PFSK-1 (cell line): ENCODE data around the gene TERT.

Source experiments
- FOXP2 ChIP-seq: optimal IDR thresholded peaks from 2 replicates; pipeline ENCODE3; 2011; ENCODE audit warnings: borderline replicate concordance, control low read depth, inconsistent platforms; ENCODE audit not compliant: insufficient read depth; ENCODE audit errors: extremely low read length, extremely low read depth
- POLR2AphosphoS5 ChIP-seq: IDR thresholded peaks from 2 replicates; pipeline ENCODE4 v1.6.1; 2012; ENCODE audit warnings: low read depth, mild to moderate bottlenecking, control low read depth, low read length, moderate library complexity
- SIN3A ChIP-seq: IDR thresholded peaks from 2 replicates; pipeline ENCODE4 v1.6.1; 2012; ENCODE audit warnings: mild to moderate bottlenecking, low read length, moderate library complexity, borderline replicate concordance; ENCODE audit not compliant: insufficient read depth
- TAF1 ChIP-seq: IDR thresholded peaks from 2 replicates; pipeline ENCODE4 v1.6.1; 2012; ENCODE audit warnings: low read length, control low read depth, borderline replicate concordance; ENCODE audit not compliant: insufficient read depth
- TF ChIP-seq, protein P1 (sequence below), 2 experiments: IDR thresholded peaks; 2 replicates each; pipeline versions ENCODE4 v1.6.1 to v1.8.0; 2011 to 2012; ENCODE audit warnings: low read depth in 2 of 2, low read length in 2 of 2, control low read depth in 1 of 2, inconsistent platforms in 1 of 2, mild to moderate bottlenecking in 1 of 2, moderate library complexity in 1 of 2; ENCODE audit not compliant: insufficient read depth in 1 of 2

The TERT gene

DNA sequence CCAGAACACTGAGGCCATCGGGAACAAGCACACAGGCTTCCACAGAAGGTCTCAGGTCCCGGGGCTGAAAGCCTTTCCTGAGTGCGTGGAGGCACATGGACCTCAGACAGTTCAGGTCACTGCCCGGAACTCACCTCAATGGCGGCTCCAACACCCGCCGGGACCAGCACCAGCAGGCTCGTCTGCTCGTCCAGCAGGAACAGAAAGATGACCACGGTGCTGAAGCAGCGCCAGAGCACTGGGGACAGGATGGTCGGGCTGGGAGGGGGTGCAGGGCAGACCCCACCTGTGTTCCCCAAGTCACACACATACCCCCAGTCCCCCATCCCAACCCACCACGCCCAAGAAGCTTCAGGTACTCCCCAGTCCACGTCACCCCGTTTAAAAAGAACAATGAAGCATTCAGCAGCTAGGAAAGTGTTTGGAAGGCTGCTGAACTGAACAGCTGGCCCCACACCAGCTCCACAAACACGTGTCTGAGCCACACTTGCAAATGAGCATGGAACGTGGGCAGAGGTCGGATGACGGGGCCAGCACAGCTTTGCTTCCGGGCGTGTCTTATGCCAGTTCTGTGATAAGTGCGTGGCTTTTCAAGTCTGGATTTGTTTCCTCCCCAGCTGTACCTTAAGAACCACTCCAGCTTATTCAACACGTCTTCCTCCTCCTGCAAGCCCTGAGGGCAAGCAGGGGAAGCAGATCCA lies 35.4 kb upstream of the TERT start:
- TF ChIP-seq POLR2AphosphoS5 (no peak), TAF1 (no peak), SIN3A (no peak), FOXP2 (no peak)
- TF ChIP-seq, protein P1, sequence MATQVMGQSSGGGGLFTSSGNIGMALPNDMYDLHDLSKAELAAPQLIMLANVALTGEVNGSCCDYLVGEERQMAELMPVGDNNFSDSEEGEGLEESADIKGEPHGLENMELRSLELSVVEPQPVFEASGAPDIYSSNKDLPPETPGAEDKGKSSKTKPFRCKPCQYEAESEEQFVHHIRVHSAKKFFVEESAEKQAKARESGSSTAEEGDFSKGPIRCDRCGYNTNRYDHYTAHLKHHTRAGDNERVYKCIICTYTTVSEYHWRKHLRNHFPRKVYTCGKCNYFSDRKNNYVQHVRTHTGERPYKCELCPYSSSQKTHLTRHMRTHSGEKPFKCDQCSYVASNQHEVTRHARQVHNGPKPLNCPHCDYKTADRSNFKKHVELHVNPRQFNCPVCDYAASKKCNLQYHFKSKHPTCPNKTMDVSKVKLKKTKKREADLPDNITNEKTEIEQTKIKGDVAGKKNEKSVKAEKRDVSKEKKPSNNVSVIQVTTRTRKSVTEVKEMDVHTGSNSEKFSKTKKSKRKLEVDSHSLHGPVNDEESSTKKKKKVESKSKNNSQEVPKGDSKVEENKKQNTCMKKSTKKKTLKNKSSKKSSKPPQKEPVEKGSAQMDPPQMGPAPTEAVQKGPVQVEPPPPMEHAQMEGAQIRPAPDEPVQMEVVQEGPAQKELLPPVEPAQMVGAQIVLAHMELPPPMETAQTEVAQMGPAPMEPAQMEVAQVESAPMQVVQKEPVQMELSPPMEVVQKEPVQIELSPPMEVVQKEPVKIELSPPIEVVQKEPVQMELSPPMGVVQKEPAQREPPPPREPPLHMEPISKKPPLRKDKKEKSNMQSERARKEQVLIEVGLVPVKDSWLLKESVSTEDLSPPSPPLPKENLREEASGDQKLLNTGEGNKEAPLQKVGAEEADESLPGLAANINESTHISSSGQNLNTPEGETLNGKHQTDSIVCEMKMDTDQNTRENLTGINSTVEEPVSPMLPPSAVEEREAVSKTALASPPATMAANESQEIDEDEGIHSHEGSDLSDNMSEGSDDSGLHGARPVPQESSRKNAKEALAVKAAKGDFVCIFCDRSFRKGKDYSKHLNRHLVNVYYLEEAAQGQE (IDR thresholded peaks at IDR 0.05; ENCODE audit: insufficient read depth in 1 of 2, low read depth in 2 of 2, low read length in 2 of 2): no peak

- TF ChIP-seq, protein P1 (IDR thresholded peaks at IDR 0.05; ENCODE audit: insufficient read depth in 1 of 2, low read depth in 2 of 2, low read length in 2 of 2): no peak; a peak in 1 of 4 replicates
- no peak for TF ChIP-seq TAF1
- no peak for TF ChIP-seq SIN3A
- no peak for TF ChIP-seq FOXP2
- TF ChIP-seq POLR2AphosphoS5: no peak
Measured at GRCh38 chr5:1329111-1329579, 34.3 kb upstream of the TERT start.

DNA sequence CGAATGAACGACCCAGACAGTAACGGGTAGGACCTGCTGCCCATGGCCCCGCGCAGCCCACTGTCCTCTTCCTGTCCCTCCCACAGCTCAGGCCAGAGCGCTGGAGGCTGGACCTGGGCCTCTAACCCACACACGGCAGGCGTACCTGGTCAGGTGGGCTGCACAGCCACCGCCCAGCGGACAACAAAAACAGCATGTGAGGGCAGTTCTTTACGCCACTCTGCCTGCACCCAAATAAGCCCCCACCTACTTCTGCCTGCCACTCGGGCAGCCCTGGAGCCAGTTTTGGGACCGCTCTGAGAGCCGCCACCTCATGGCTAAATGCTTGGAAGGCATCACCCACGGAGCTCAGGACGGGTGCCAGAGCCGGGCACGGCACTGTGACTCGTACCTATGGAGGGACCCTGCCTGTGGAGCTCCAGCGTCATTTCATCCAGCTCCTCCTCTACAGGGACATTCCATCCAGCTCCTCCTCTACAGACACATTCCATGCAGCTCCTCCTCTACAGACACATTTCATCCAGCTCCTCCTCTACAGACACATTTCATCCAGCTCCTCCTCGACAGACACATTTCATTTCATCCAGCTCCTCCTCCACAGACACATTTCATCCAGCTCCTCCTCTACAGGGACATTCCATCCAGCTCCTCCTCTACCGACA lies 31.1 kb upstream of the TERT start:
- TF ChIP-seq POLR2AphosphoS5 (no peak), TAF1 (no peak), SIN3A (no peak), FOXP2 (no peak)
- TF ChIP-seq, protein P1 (IDR thresholded peaks at IDR 0.05; ENCODE audit: insufficient read depth in 1 of 2, low read depth in 2 of 2, low read length in 2 of 2): no peak

- no peak for TF ChIP-seq POLR2AphosphoS5
- TF ChIP-seq SIN3A: no peak
- TF ChIP-seq, protein P1 (IDR thresholded peaks at IDR 0.05; ENCODE audit: insufficient read depth in 1 of 2, low read depth in 2 of 2, low read length in 2 of 2): no peak
- no peak for TF ChIP-seq TAF1
Measured at GRCh38 chr5:1325191-1325741, 30.4 kb upstream of the TERT start.
